GM20000 (cell line): ENCODE data around the gene AMFR.

Experiments used
- DNase-seq: peaks from one replicate; pipeline ENCODE4 v3.0.0; 2012; ENCODE audit warnings: low spot score
- TF ChIP-seq, protein P1 (sequence below): IDR thresholded peaks from 2 replicates; pipeline ENCODE4 v1.5.1; 2012; ENCODE audit warnings: mild to moderate bottlenecking, control low read depth; ENCODE audit errors: extremely low read depth, missing control alignments

AMFR gene

DNA sequence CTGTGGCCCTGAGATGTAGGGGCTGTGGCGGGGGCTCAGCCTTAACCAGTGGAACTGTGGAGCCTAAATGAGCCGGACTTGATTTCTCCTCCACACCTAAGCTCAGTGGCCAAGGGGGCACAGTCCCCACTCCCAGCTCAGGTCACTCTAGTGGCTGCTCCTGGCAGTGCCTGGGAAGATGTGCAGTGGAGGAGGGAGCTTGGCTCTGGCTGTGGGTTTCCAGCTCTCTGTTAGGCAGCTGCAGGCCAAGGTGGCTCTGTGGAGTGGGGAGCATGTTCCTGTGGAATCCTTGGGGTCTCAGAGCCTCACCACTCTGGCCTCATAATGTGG is 76.3 kb downstream of the AMFR start:
- TF ChIP-seq, protein P1, sequence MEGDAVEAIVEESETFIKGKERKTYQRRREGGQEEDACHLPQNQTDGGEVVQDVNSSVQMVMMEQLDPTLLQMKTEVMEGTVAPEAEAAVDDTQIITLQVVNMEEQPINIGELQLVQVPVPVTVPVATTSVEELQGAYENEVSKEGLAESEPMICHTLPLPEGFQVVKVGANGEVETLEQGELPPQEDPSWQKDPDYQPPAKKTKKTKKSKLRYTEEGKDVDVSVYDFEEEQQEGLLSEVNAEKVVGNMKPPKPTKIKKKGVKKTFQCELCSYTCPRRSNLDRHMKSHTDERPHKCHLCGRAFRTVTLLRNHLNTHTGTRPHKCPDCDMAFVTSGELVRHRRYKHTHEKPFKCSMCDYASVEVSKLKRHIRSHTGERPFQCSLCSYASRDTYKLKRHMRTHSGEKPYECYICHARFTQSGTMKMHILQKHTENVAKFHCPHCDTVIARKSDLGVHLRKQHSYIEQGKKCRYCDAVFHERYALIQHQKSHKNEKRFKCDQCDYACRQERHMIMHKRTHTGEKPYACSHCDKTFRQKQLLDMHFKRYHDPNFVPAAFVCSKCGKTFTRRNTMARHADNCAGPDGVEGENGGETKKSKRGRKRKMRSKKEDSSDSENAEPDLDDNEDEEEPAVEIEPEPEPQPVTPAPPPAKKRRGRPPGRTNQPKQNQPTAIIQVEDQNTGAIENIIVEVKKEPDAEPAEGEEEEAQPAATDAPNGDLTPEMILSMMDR = no peak
- DNase-seq = no peak

DNA sequence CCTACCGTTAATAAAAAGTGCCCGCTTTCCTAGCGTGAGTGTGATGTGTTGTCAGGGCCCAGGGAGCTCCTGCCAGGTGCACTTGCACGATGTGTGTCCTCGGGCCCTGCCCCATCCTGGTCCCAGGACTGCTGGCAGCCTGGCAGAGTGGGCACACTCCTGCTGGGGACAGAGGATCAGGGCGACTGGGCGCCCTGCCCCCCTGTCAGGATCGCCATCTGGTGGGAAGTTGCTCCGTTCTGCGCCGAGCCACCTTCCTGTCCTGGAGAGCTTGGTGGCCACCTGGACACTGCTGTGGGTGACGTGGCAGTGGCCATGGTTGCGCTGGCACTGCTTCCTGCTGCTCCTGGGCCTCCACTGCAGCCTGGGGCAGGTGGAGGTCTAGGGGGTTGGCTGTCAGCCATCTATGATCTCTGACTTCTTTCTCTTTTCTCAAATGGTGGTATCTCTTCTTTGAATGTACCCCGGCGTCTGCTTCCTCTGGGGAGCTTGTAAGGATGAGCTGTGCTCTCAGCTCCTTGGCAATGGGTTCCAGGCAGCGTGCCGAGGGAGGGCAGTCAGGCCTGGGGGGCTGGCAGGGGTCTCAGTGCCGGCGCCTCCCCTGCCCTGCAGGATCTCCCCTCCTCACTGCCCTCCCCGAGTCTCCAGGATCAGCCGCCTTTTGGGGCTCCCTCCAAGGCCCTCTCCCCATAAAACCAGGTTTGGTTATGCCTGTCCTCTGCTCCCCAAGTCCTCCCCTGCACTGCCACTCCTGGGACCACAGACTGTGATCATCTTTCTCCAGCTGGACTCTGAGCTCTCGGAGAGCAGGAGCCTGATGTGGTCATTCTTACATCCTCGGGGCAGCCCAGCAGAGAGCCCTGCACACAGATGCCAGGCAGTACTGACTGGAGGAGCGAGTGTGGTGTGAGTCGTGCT is 76.9 kb downstream of the AMFR start:
- TF ChIP-seq, protein P1 = no peak
- DNase-seq = no peak

DNA sequence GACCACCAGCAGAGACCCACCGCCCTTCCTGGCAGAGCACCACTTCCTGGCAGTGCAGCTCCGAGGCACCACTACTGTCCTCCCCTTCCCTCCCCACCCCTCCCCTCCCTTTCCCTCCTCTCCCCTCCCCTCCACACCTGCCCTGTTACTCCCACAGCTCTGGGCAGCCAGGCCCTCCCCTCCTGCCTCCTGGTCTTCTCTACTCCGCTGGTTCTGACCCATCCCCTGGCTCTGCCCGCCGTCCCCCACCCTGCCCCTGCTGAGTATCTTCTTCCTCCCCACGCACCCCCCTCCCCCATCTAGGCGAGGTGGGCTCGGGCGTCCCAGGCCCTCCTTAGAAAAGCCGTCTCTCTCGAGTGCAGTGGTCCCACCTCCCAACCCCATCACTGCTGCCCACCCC is 77.7 kb downstream of the AMFR start:
- TF ChIP-seq, protein P1 = no peak

DNA sequence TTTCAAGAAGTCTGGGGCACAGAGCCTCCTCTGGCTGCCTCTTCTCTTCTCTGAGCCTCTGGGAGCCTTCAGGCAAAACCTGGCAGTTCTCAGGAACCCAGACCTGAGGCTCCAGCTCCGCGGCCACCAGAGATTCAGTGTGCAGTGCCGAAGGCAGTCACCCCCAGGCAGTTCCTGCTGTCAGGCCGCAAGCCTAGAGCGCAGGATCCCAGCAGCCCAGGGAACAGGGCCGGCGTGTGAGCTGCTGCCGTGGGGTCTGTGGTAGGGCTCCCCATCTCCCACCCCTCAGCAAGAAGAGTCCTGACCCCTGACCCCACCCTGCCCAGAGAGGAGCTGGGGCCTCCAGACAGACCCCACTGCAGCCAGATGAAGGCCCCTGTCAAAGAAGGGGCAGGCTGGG is 78.2 kb downstream of the AMFR start:
- TF ChIP-seq, protein P1 = no peak
- no peak for DNase-seq

More for the DNA sequence above, 77.7 kb downstream of the AMFR start:
- no peak for DNase-seq

DNA sequence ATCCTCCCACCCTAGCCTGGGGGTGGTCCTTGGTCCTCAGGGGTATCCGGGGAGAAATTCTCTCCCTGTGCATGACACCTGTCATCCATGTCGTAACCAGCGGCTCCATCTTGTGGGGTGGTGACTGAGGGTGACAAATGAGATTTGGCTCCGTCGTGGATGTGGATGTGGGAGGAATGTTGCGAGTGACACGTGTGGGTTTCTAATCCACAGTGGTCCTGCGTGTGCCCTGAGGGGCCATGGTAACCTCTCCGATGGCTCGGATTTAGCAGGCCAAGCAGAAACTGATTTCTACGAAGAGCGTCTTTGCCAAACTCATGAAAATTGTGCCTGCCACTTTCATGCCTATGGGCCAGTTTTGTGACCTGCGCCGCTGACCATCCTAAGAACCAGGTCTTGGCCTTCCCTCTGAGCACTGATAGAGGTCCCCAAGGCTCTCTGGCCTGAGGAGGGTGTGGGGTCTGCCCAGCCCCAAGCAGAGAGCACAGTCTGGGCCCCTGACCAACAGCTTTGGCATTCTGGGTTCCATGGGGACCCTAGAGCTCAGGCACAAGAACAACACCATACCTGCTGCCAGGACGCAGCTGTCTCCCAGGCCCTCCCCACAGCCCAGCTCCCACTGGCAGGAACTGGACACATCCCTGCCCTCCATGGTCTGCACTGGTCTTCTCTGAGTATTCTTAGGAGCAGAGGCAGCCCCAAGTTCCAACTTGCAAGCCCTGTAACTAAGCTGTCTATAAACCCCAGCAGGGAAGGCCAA is 79.0 kb downstream of the AMFR start:
- TF ChIP-seq, protein P1 = no peak
- no peak for DNase-seq

DNA sequence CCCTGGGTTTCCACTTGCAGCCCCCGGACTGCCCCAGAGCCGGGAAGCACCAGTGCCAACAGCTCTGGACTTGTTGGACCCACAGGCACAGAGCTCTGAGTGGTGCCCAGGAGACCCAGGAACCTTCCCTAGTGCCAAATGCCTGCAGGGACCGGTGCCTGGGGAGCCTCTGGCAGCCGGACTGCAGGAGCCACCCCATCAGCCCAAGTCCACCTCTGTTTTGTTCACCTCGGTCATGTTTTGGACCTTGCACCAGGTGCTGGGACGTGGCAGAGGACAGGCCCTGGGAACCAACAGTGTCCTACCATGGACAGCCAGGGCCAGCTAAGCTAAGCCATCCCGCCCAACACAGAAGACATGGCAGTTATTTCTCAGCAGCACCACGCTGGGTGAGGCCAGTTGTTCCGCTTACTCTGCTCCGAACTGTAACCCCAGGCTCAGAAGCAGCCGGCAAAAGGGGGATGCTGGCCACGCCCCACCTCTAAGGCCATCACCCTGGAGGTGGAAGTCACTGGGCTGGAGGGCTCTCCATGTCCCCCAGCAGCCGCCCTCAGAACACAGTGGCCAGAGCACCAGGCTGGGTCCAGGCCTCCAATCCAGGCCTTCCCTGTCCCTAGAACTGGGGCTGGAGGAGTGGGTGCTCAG is 79.8 kb downstream of the AMFR start:
- DNase-seq = no peak
- TF ChIP-seq, protein P1 = no peak
